Activated gamma-delta T cell treated with Interleukin-2 at 50 U/mL for 16 hours (primary cell): ENCODE measurements around the gene HS3ST5.
"Not testable (repeated sequence)": the region's sequence is repeated elsewhere in the genome, so short reads cannot be mapped to it uniquely, and the experiment has no call there.

Source experiments
- DNase-seq: peaks from one replicate; pipeline ENCODE4 v3.0.0-alpha.2; 2020

HS3ST5 gene

GRCh38 chr6:114084327-114084890 lies 258.4 kb downstream of the HS3ST5 start:
- DNase-seq: no peak

- DNase-seq: no peak
Observed at GRCh38 chr6:114083251-114083650, 259.6 kb downstream of the HS3ST5 start.

- no peak for DNase-seq
Observed at GRCh38 chr6:114081730-114082129, 261.1 kb downstream of the HS3ST5 start.

- DNase-seq: no peak
Observed at GRCh38 chr6:114080891-114081510, 261.8 kb downstream of the HS3ST5 start.

DNA sequence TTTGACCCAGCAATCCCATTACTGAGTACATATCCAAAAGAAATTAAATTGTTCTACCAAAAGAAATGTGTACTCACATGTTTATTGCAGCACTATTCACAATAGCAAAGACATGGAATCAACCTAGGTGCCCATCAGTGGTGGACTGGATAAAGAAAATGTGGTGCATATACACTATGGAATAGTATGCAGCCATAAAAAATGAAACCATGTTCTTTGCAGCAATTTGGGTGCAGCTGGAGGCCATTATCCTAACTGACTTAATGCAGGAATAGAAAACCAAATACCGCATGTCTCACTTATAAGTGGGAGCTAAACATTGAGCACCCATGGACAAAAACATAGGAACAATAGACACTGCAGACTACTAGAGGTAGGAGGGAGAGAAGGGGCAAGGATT lies 262.4 kb downstream of the HS3ST5 start:
- not testable (repeated sequence) for DNase-seq

DNA sequence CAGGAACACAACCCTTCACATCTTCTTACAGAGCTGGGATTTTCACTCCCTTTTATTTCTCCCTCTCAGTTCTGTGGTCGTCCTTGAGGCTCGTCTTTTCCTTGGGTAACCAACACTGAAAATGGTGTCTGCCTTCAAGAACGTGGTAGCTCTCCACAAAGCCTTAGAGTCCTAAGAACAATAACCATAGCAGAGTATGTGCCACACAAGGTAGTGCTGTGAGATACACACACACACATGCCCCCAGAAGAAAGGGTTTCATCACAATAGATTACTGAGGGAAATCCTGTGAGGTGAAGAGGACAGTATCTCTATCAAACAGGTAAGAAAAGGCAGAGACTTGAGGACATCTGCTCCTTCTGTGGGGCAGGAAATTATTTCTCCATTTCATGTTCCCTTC lies 267.0 kb downstream of the HS3ST5 start:
- no peak for DNase-seq

DNA sequence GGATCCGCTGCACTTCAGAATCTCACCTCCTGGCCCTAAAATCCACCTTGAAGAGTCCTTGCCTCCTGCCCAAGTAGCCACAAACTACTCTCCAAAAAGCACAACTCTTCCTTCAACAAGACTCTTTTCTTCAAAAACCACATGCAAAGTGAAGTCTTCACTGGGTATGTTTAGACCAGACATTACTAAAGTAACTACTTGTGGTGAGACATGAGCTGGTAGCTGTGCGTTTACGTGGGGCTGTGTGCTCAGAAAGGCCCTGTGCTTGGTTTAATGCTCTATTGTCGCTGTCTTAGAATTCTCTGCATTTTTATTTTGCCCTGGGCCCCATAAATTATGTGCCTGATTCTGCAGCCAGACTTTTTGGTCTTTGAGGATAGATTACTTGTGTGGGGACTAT lies 267.5 kb downstream of the HS3ST5 start:
- no peak for DNase-seq

GRCh38 chr6:114068771-114069170 lies 274.1 kb downstream of the HS3ST5 start:
- no peak for DNase-seq

DNA sequence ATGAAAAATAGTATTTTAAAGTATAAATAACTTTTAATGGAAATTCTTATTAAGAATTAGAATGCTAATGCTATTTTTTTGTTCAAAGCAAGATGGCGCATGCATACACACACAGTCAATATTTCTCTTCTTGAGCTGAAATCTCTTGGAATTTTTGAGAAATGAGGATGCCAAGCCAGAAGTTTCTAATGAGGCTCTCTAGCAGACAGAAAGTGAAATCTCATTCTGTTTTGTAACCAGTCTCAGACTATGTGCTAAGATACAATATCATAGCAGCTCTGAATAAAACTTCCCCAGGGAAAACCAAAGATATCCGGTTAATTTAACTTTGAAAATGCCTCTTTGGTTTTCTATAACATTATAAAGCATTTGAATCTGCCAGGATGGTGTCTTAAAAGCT lies 274.7 kb downstream of the HS3ST5 start:
- no peak for DNase-seq

DNA sequence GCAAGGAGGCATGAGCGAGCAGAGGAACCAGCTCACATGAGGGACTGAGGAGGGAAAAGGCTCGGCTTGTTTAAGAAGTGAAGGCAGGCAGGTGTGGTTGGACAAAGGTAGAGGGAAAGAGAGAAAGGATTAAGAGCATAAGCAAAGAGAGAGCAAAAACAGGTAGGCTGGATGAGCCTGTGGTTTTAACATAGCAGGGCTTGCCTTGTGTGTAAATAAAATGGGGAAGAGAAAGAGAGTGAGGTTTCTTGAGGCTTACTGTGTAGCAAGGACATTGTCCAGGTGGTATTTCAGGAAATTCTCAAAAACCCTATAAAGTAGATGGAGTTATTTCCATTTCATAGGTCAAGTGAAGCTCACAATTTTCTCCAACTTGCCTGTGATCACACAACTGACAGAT lies 278.0 kb downstream of the HS3ST5 start:
- DNase-seq: no peak

- DNase-seq: no peak
Observed at GRCh38 chr6:114063956-114064355, 278.9 kb downstream of the HS3ST5 start.

DNA sequence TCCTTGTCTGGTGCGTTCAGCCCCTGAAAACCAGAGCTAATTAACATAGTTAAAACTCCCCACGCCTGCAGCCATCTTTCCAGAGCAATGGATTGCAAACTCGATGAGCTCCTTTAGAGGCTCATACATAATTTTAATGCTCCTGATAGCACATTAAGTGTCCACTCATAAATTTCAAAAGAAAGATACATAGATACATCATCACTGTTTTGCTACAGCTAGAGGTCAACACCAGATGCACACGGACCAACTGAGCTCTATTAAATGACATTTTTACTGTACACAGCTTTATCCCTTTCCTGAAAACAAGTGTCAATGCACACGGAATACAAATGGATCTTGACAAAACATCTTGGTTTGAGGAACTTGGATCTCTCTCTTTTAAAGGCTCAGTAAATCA lies 280.6 kb downstream of the HS3ST5 start:
- no peak for DNase-seq

- DNase-seq: no peak
Observed at GRCh38 chr6:114061741-114062140, 281.1 kb downstream of the HS3ST5 start.

- no peak for DNase-seq
Observed at GRCh38 chr6:114061116-114061515, 281.7 kb downstream of the HS3ST5 start.

DNA sequence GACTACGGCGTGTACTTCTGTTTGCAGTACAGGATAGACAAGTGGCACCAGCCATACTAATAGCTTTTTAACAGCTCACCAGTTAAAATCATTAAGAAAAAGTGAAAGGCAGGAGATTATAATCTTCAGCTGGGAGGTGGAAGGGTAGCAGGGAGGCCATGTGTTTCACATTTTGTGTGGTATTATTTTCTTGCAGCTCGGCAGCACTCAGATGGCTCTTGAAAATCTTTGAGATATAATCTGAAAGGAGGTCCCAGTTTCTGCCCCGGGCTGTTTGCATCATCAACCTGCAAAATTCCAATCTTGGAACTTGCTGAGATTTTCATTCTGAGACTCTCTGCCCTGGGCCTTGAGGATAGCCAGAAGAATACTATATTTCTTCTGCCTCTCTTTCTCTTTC lies 284.4 kb downstream of the HS3ST5 start:
- DNase-seq: no peak

GRCh38 chr6:114055763-114056162 lies 287.1 kb downstream of the HS3ST5 start:
- DNase-seq: no peak

DNA sequence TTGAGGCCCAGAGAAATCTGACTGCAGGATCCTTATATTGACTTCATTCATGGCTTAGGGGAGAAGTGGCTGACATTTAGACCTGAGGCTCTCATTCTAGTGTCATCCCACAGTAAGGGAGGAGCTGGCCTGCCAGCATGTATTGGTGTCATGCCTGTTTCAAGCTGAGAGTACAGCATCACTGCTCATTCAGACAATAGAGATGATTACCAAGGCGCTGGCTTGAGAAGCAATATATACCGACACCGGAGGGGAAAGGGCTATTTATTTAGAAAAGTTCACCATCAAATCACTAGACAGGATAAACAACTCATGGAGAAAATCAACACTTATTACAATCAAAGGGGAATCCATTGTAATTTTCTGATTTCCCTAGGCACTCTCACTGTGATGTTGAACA lies 287.5 kb downstream of the HS3ST5 start:
- no peak for DNase-seq

- DNase-seq: no peak
Observed at GRCh38 chr6:114053791-114054190, 289.0 kb downstream of the HS3ST5 start.

GRCh38 chr6:114052141-114052540 lies 290.7 kb downstream of the HS3ST5 start:
- DNase-seq: no peak

GRCh38 chr6:114051031-114051430 lies 291.8 kb downstream of the HS3ST5 start:
- DNase-seq: no peak

- DNase-seq: no peak
Observed at GRCh38 chr6:114049367-114049966, 293.4 kb downstream of the HS3ST5 start.

- DNase-seq: not testable (repeated sequence)
Observed at GRCh38 chr6:114044566-114044965, 298.3 kb downstream of the HS3ST5 start.

DNA sequence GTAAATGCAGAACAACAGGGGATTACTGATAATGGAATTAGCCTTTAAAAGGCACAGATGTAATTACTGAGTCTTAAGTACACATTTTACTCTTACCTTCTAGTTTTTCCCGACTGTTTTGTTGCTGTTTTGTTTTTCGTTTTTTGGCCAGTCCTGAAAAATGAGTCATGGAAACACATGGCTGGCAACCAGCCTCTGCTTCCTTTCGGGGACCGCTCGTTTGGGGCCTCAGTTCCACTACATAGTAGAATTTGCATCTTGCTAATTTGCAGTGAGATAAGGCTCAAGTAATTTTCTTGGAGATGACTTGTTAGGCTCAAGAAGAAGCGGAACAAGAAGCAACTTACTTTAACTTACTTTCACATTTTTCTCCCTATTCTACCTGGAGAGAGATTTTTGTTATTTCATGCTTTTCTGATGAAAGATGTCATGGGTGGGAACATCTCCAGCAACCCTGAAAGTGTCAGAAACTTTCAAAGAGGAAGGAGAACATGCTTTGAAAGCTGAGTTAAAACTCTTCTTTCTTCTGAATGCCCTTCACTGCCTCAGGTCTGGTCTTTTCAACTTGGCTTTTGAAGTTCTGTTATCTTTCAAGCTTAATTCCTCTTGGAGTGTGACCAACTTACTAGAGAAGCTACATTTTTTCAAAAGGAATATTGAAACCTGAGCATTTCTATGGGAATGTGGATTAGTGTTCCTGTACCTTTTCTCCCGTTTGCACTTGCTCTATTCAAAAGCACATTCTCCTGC lies 300.4 kb downstream of the HS3ST5 start:
- no peak for DNase-seq

DNA sequence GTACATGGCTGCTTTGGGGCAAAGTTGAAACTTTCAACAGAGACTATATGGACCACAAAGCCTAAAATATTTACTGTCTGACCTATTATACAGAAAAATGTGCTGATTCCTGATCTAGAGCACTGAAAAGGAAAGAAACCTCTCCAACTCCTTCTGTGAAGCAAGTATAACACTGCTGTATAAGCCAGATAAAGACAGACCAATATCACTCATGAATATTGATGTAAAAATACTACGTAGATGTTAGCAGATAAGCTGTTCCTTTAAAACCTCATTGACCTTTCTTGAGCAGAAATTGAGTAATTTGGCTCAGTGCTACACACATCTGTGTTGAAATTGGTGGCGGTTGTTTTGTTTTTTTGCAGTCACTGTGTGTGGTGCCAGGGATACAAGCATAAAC lies 302.0 kb downstream of the HS3ST5 start:
- no peak for DNase-seq
